Duodenal mucosa (tissue), 2 donors: Measurements from ENCODE around the gene ARNT2.

Experiments used
- H3K27ac ChIP-seq: one replicate; pipeline ENCODE4 v1.7.0; 2013; ENCODE audit warnings: low read depth, low read length
- H3K27me3 ChIP-seq, 2 donors: one replicate each; pipeline ENCODE4 v1.7.0; 2013; ENCODE audit warnings: low read length in 2 of 2, control low read depth in 1 of 2; ENCODE audit not compliant: insufficient read depth in 2 of 2, control insufficient read depth in 1 of 2
- H3K36me3 ChIP-seq, 2 donors: one replicate each; pipeline ENCODE4 v1.7.0; 2013; ENCODE audit warnings: low read length in 2 of 2, control low read depth in 1 of 2; ENCODE audit not compliant: insufficient read depth in 2 of 2, control insufficient read depth in 1 of 2
- H3K4me1 ChIP-seq, 2 donors: one replicate each; pipeline ENCODE4 v1.7.0; 2013; ENCODE audit warnings: low read length in 2 of 2, control low read depth in 1 of 2; ENCODE audit not compliant: insufficient read depth in 2 of 2, control insufficient read depth in 1 of 2
- H3K4me3 ChIP-seq, 2 donors: one replicate each; pipeline ENCODE4 v1.7.0; 2013; ENCODE audit warnings: low read length in 2 of 2, low read depth in 1 of 2
- H3K9ac ChIP-seq, 2 donors: one replicate each; pipeline ENCODE4 v1.7.0; 2013; ENCODE audit warnings: low read length in 2 of 2, low read depth in 1 of 2
- H3K9me3 ChIP-seq, 2 donors: one replicate each; pipeline ENCODE4 v1.7.0; 2013; ENCODE audit warnings: low read length in 2 of 2, control low read depth in 1 of 2; ENCODE audit not compliant: control insufficient read depth in 1 of 2

Gene ARNT2

GRCh38 chr15:80567721-80568157, 163.6 kb downstream of the ARNT2 start:
- H3K9ac ChIP-seq: no peak overlapping the region
- H3K27ac ChIP-seq: no peak overlapping the region
- no peaks in the 10 kb centered on the region for H3K27me3 ChIP-seq
- no peak overlapping the region for H3K4me3 ChIP-seq
- no peaks in the 10 kb centered on the region for H3K9me3 ChIP-seq
- H3K4me1 ChIP-seq: peaks cover 0 to 3% of the 10 kb centered on the region in 2 donors
- H3K36me3 ChIP-seq: no peaks in the 10 kb centered on the region

DNA sequence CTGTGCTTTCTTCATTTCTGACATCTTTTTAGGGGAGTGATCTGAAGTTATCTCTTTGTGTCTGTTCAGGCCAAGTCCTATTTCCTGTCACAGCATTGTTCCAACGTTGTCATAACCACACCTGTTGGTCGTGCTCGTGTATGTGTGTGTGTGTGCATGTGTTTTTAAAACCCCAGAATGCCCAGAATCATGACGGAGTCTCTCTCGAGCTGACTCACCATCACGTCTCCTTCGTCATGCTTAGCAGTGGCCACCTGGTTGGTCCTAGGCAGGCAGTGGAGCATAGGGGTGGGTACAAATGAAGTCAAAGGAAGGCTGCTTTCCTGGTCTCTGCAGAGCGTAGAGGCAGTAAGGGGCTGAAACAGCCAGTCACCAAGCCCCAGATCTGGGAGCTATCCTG, 164.1 kb downstream of the ARNT2 start:
- Histone ChIP-seq H3K9me3 (no peaks in the 10 kb centered on the region), H3K27me3 (no peaks in the 10 kb centered on the region), H3K4me1 (peaks cover 0 to 3% of the 10 kb centered on the region in 2 donors), H3K27ac (no peak overlapping the region), H3K4me3 (no peak overlapping the region), H3K36me3 (no peaks in the 10 kb centered on the region), H3K9ac (no peak overlapping the region)

- Histone ChIP-seq H3K27me3 (no peaks in the 10 kb centered on the region), H3K4me3 (no peak overlapping the region), H3K9me3 (no peaks in the 10 kb centered on the region), H3K36me3 (no peaks in the 10 kb centered on the region), H3K27ac (no peak overlapping the region), H3K4me1 (no peaks in the 10 kb centered on the region), H3K9ac (no peak overlapping the region)
These were observed 164.9 kb downstream of the ARNT2 start for GRCh38 chr15:80568876-80569605.

GRCh38 chr15:80569656-80570055, 165.5 kb downstream of the ARNT2 start:
- H3K27ac ChIP-seq: no peak overlapping the region
- H3K27me3 ChIP-seq: no peaks in the 10 kb centered on the region
- no peaks in the 10 kb centered on the region for H3K9me3 ChIP-seq
- H3K36me3 ChIP-seq: no peaks in the 10 kb centered on the region
- H3K9ac ChIP-seq: no peak overlapping the region
- H3K4me1 ChIP-seq: no peaks in the 10 kb centered on the region
- no peak overlapping the region for H3K4me3 ChIP-seq

DNA sequence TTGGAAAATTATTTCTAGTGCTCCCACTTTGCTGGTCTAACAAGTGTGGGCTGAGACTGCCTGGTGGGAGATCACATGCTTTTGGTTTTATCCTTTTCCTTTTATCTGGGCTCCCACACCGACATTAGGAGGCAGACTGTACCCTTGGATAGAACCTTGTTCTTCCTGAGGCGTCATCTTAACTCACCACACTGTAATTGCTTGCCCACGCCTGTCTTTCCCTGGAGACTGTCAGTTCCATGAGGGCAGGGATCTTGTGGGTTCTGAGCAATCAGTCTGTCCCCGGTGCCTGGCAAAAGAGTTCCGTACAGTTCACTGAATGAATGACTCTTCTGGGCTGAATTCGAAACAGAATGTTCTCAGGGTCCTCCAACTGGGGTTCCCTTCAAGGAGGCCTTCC, 166.4 kb downstream of the ARNT2 start:
- Histone ChIP-seq H3K4me1 (no peaks in the 10 kb centered on the region), H3K9me3 (no peaks in the 10 kb centered on the region), H3K9ac (no peak overlapping the region), H3K4me3 (no peak overlapping the region), H3K27me3 (no peaks in the 10 kb centered on the region), H3K27ac (no peak overlapping the region), H3K36me3 (no peaks in the 10 kb centered on the region)

- Histone ChIP-seq H3K4me1 (no peaks in the 10 kb centered on the region), H3K4me3 (no peak overlapping the region), H3K9ac (no peak overlapping the region), H3K9me3 (no peaks in the 10 kb centered on the region), H3K27me3 (no peaks in the 10 kb centered on the region), H3K27ac (no peak overlapping the region), H3K36me3 (no peaks in the 10 kb centered on the region)
These were observed 168.2 kb downstream of the ARNT2 start for GRCh38 chr15:80572337-80572736.

GRCh38 chr15:80573606-80574005, 169.4 kb downstream of the ARNT2 start:
- no peaks in the 10 kb centered on the region for H3K4me1 ChIP-seq
- H3K9me3 ChIP-seq: no peaks in the 10 kb centered on the region
- no peaks in the 10 kb centered on the region for H3K36me3 ChIP-seq
- no peaks in the 10 kb centered on the region for H3K27me3 ChIP-seq
- H3K27ac ChIP-seq: no peak overlapping the region
- no peak overlapping the region for H3K4me3 ChIP-seq
- no peak overlapping the region for H3K9ac ChIP-seq

GRCh38 chr15:80574590-80574989, 170.4 kb downstream of the ARNT2 start:
- Histone ChIP-seq H3K4me1 (no peaks in the 10 kb centered on the region), H3K4me3 (no peak overlapping the region), H3K36me3 (no peaks in the 10 kb centered on the region), H3K27me3 (no peaks in the 10 kb centered on the region), H3K9me3 (no peaks in the 10 kb centered on the region), H3K27ac (no peak overlapping the region), H3K9ac (no peak overlapping the region)

GRCh38 chr15:80576519-80577090, 172.4 kb downstream of the ARNT2 start:
- H3K27ac ChIP-seq: no peak overlapping the region
- H3K4me1 ChIP-seq: no peaks in the 10 kb centered on the region
- no peak overlapping the region for H3K4me3 ChIP-seq
- no peak overlapping the region for H3K9ac ChIP-seq
- no peaks in the 10 kb centered on the region for H3K9me3 ChIP-seq
- no peaks in the 10 kb centered on the region for H3K27me3 ChIP-seq
- no peaks in the 10 kb centered on the region for H3K36me3 ChIP-seq

- H3K27me3 ChIP-seq: no peaks in the 10 kb centered on the region
- no peak overlapping the region for H3K9ac ChIP-seq
- no peaks in the 10 kb centered on the region for H3K36me3 ChIP-seq
- H3K27ac ChIP-seq: no peak overlapping the region
- no peak overlapping the region for H3K4me3 ChIP-seq
- no peaks in the 10 kb centered on the region for H3K9me3 ChIP-seq
- H3K4me1 ChIP-seq: no peaks in the 10 kb centered on the region
These were observed 173.5 kb downstream of the ARNT2 start for GRCh38 chr15:80577552-80578205.
